Adrenal gland (tissue), 19 donors: ENCODE measurements around the gene PPM1E. TPM values are rescaled to one million over a fixed set of nuclear protein-coding genes. Genes with fewer than 3 reads are reported as not detected.

Experiments used
- DNase-seq, 7 donors: peaks; one replicate each; pipeline ENCODE4 v3.0.0-alpha.2; 2019 to 2020
- H3K27ac ChIP-seq, 5 donors: fragments of 200-600 bp; sonication (generic) in 4 of 5; 1 replicate in 3 of 5; 2 replicates in 2 of 5; pipeline versions ENCODE4 v1.5.1 to v1.8.0; 2016 to 2020; ENCODE audit warnings: mild to moderate bottlenecking in 1 of 5
- H3K27me3 ChIP-seq: fragments of 200-600 bp; 2 replicates; pipeline ENCODE4 v1.8.0; 2021
- H3K36me3 ChIP-seq, 2 donors: fragments of 200-600 bp; replicated peaks in 1 of 2; 1 replicate in 1 of 2; 2 replicates in 1 of 2; pipeline versions ENCODE4 v1.5.1 to v1.8.0; 2018 to 2022
- H3K4me1 ChIP-seq, 2 donors: fragments of 200-600 bp; replicated peaks in 1 of 2; 1 replicate in 1 of 2; 2 replicates in 1 of 2; pipeline versions ENCODE4 v1.5.1 to v1.8.0; 2018 to 2021
- H3K4me3 ChIP-seq, 4 donors: fragments of 200-600 bp; sonication (generic) in 3 of 4; one replicate each; pipeline ENCODE4 v1.5.1; 2016 to 2018
- H3K9me3 ChIP-seq, 3 donors: fragments of 200-600 bp; sonication (generic) in 1 of 3; replicated peaks in 1 of 3; 1 replicate in 2 of 3; 2 replicates in 1 of 3; pipeline versions ENCODE4 v1.5.1 to v1.8.0; 2016 to 2021
- POLR2A ChIP-seq, 2 donors: fragments of 450-650 bp; IDR thresholded peaks; one replicate each; pipeline ENCODE4 v1.6.1; 2017; ENCODE audit warnings: antibody characterized with exemption in 2 of 2, mild to moderate bottlenecking in 2 of 2, moderate library complexity in 1 of 2
- WGBS, 4 donors: extraction: QIAGEN DNeasy Blood & Tissue Kit in 2 of 4; methylation state at CpG; one replicate each; pipeline versions ENCODE4 v1.1.5 to v1.1.7; 2013 to 2017; 5-methylcytosine and 5-hydroxymethylcytosine counted together
- intact Hi-C, 2 donors: fragments of 100-400 bp; cut with DNase I; formaldehyde crosslinking; loops; one replicate each; pipeline versions ENCODE4 v1.14.1 to v1.15.0; 2022 to 2023
- long read RNA-seq, 10 donors: library from polyadenylated mRNA in 3 of 10; unstranded in 2 of 10; stranded (forward) in 1 of 10; transcript quantifications; one replicate each; pipeline ENCODE4 v2.0.0 and lab custom pipeline, GENCODE V29; 2021 to 2026
- polyA plus RNA-seq, 3 donors: library from polyadenylated mRNA; stranded (reverse); fragments of 200-250 nt in 2 of 3; fragments of 350-450 nt in 1 of 3; fragmentation: Illumina TruSeq in 1 of 3; extraction: RNeasy Lipid Tissue Mini Kit (QIAGEN cat#74804) in 1 of 3; gene quantifications; one replicate each; pipeline ENCODE4 v1.2.3, GENCODE V29; 2013 to 2014
- total RNA-seq, 9 donors: library from RNA; depleted of rRNA in 4 of 9; stranded (reverse); fragments of >200 nt in 4 of 9; fragments of 120-200 nt in 1 of 9; fragmentation: NEBNext Ultra II Directional in 1 of 9; extraction: Animal tissue kit (Norgen Biotek cat#: 25700) in 1 of 9; gene quantifications; one replicate each; pipeline versions ENCODE4 v1.1.0 to v1.2.4, GENCODE V29; 2013 to 2023
- TF ChIP-seq, protein P1 (sequence below), 6 experiments: fragments of 450-650 bp in 4 of 6; fragments of 200-600 bp in 2 of 6; sonication (generic) in 1 of 6; IDR thresholded peaks; 1 replicate in 5 of 6; 2 replicates in 1 of 6; pipeline versions ENCODE4 v1.5.1 to v1.8.0; 2016 to 2021; ENCODE audit warnings: antibody characterized with exemption in 6 of 6, mild to moderate bottlenecking in 2 of 6, moderate library complexity in 1 of 6
- donor health status: healthy with polysubstance abuse.
- donor health status: Bipolar disorder and iron deficiency.
- donor health status: DM: yes; HTN: yes; CAD: no.
- donor health status: DM: no; HTN: no; CAD: no.
- donor health status: DM: no; HTN: no; CAD: no.
- donor health status: DM: yes; HTN: yes; CAD: no.

The PPM1E gene
- total RNA-seq (10 to 100 TPM in 7 of 9 donors, 1 to 10 TPM in 2; 7.3 to 22.7 (median 13.2) TPM), polyA plus RNA-seq (10 to 100 TPM in 1 of 3 donors, 1 to 10 TPM in 2; 1.8 to 11.8 (median 2.6) TPM)
- long read RNA-seq, donor 1, full-length matches to known transcripts, result 2 of 2 reads
- long read RNA-seq, donor 1, partial matches to known transcripts, result 0 of 2 reads
- long read RNA-seq, donor 1, other reads (novel, unspliced or antisense), result 0 of 2 reads
- long read RNA-seq, donor 2, full-length matches to known transcripts, result 3 of 3 reads
- long read RNA-seq, donor 2, partial matches to known transcripts, result 0 of 3 reads
- long read RNA-seq, donor 2, other reads (novel, unspliced or antisense), result 0 of 3 reads
- long read RNA-seq, donor 3, result 0 reads
- long read RNA-seq, donor 4, partial matches to known transcripts, result 0 of 2 reads
- long read RNA-seq, donor 4, other reads (novel, unspliced or antisense), result 2 of 2 reads
- long read RNA-seq, donor 5, full-length matches to known transcripts, result 2 of 6 reads
- long read RNA-seq, donor 5, partial matches to known transcripts, result 0 of 6 reads
- long read RNA-seq, donor 5, other reads (novel, unspliced or antisense), result 4 of 6 reads
- long read RNA-seq, donor 6, result 0 reads
- long read RNA-seq, donor 7, partial matches to known transcripts, result 5 of 5 reads
- long read RNA-seq, donor 7, other reads (novel, unspliced or antisense), result 0 of 5 reads
- long read RNA-seq, donor 8, full-length matches to known transcripts, result 4 of 17 reads
- long read RNA-seq, donor 8, partial matches to known transcripts, result 13 of 17 reads
- long read RNA-seq, donor 8, other reads (novel, unspliced or antisense), result 0 of 17 reads
- long read RNA-seq, donor 9, result 0 reads
- long read RNA-seq, donor 10, full-length matches to known transcripts, result 1 of 1 reads
- long read RNA-seq, donor 10, partial matches to known transcripts, result 0 of 1 reads
- long read RNA-seq, donor 10, other reads (novel, unspliced or antisense), result 0 of 1 reads

DNA sequence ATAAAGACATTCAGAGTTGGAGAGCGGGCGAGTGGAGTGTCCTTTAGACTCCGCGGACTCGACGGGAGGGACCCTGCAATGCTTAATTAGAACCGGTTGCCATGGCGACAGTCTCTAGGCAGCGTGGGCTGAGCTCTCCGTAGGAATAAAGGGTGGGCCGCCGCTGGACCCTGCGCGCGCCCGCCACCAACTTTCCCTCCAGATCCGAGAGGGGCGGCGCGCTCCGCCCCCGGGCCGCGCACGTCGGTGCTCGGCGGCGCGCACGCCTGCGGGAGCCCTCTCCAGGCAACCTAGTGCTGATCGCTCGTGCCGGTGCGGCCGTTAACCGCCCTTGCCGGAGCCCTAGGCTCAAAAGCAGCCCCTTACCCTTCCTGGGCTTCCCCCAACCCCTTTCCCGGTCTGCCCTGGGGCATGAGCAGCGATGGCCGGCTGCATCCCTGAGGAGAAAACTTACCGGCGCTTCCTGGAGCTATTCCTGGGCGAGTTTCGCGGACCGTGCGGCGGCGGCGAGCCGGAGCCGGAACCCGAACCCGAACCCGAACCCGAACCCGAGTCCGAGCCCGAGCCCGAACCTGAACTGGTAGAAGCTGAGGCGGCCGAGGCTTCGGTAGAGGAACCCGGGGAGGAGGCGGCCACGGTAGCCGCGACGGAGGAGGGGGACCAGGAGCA, at the start of gene PPM1E:
TSS of gene PPM1E (plus strand) at position 278 of the 669 bp plus-strand sequence.
- peak; percentile 63 to 78 (median 71) for DNase-seq
- intact Hi-C loops, result no loop called here
- H3K27ac ChIP-seq, result peak within 1 kb of the TSS in 1 of 5 donors; percentile 4

DNA sequence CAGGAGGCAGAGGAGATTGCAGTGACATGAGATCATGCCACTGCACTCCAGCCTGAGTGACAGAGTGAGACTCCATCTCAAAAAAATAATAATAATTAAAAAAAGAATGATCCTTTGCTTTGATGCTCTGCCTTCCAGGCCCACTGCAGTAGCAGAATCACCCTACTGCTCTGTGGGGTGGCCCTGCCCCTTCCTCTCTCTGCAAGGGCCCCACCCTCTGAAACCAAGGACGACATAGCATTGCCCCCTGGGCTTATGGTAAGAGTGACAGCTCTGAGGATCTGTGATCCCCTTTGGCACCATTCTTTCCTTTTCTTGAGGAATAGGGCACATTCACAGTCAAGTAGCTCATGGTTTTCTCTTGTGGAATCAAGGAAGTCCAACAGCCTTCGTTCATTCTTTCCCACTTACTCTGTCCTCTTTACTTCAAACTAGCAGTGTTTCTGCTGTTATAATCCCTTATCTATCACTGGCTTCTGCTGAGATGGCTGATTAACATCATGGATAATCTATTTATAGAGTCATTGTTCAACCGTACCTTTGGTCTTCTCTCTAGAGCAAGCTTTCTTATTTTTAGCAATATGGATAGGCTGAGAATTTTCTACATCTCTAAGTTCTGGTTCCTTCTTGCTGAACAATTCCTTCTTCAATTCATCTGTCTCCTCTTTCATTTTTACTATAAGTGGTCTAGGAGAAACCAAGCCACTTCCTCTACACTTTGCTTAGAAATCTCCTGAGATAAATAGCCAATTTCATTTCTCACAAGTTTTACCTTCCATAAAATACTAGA, 49.1 kb upstream of the PPM1E start:
- Histone ChIP-seq H3K9me3 (no peaks in the 10 kb centered on the region), H3K4me3 (no peak overlapping the region), H3K27ac (no peak overlapping the region), H3K36me3 (no peaks in the 10 kb centered on the region), H3K27me3 (no peaks in the 10 kb centered on the region), H3K4me1 (peaks cover 0 to 7% of the 10 kb centered on the region in 2 donors)
- intact Hi-C loops, result no loop called here
- TF ChIP-seq, protein P1, sequence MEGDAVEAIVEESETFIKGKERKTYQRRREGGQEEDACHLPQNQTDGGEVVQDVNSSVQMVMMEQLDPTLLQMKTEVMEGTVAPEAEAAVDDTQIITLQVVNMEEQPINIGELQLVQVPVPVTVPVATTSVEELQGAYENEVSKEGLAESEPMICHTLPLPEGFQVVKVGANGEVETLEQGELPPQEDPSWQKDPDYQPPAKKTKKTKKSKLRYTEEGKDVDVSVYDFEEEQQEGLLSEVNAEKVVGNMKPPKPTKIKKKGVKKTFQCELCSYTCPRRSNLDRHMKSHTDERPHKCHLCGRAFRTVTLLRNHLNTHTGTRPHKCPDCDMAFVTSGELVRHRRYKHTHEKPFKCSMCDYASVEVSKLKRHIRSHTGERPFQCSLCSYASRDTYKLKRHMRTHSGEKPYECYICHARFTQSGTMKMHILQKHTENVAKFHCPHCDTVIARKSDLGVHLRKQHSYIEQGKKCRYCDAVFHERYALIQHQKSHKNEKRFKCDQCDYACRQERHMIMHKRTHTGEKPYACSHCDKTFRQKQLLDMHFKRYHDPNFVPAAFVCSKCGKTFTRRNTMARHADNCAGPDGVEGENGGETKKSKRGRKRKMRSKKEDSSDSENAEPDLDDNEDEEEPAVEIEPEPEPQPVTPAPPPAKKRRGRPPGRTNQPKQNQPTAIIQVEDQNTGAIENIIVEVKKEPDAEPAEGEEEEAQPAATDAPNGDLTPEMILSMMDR (IDR thresholded peaks at IDR 0.05), result no peak
- TF ChIP-seq POLR2A (IDR thresholded peaks at IDR 0.05), result no peak
- no peak for DNase-seq
- WGBS, 4 donors, result 65 to 69% (median 68%) methylated on average over 3 of the region's 3 CpGs

More for the DNA sequence above, at the start of gene PPM1E:
- no peaks in the 10 kb centered on the region for H3K36me3 ChIP-seq
- no peaks in the 10 kb centered on the region for H3K27me3 ChIP-seq
- whole genome bisulfite sequencing, 4 donors, result 1 to 4% (median 2%) methylated on average over 8 to 71 of the region's 71 CpGs
- no peak for TF ChIP-seq POLR2A (IDR thresholded peaks at IDR 0.05)
- TF ChIP-seq, protein P1 (IDR thresholded peaks at IDR 0.05), result no peak
- H3K4me3 ChIP-seq, result peak within 1 kb of the TSS; percentile 16 to 76 (median 69)
- peaks cover 0 to 17% of the 10 kb centered on the region in 2 donors for H3K4me1 ChIP-seq
- H3K9me3 ChIP-seq, result no peaks in the 10 kb centered on the region

DNA sequence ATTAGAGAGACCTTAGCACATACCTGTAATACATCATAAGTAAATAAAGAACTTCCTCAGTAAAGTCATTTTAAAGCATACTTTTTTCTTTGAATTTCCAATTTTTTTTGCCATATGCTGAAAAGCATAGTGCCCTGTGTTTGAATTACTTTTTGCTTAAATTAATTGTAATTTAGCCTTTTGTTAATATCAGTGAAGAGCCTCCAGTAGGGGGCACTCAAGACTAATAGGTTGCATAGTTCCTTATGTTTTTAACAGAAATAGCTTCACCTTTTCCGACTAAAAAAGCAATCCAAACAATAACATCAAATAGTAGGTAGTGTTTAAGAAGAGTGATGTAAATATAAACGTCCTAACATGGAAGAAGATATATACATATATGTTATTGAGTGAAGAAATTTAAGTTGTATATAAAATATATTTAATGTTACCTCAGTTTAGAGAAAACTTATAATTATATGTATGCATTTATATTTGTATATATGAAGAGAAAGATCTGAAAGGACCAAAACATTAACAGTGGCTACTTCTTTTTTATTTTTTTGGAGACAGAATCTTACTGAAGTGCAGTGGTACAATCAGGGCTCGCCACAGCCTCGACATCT, 44.6 kb upstream of the PPM1E start:
- 48 to 52% (median 51%) methylated on average over 4 of the region's 4 CpGs for WGBS, 4 donors
- intact Hi-C loops, result loop anchor here (2.0 to 5.0 kb wide), 2 partner anchors 296 kb away; no protein-coding TSS in a partner anchor
- peak in 6 of 7 donors; percentile 26 to 78 (median 64) for DNase-seq
- no peaks in the 10 kb centered on the region for H3K27me3 ChIP-seq
- no peaks in the 10 kb centered on the region for H3K4me1 ChIP-seq
- no peak for TF ChIP-seq POLR2A (IDR thresholded peaks at IDR 0.05)
- TF ChIP-seq, protein P1 (IDR thresholded peaks at IDR 0.05), result peak; percentile 63 to 86 (median 76)
- no peaks in the 10 kb centered on the region for H3K36me3 ChIP-seq
- no peak overlapping the region for H3K27ac ChIP-seq
- no peaks in the 10 kb centered on the region for H3K9me3 ChIP-seq
- no peak overlapping the region for H3K4me3 ChIP-seq
